OCI-LY1 (cell line): ENCODE results near the gene INHA.

Experiments
- H2AFZ ChIP-seq: fragments of 200-600 bp; sonication (generic), shearing (Covaris generic); 2 replicates; pipeline ENCODE4 v1.6.0; 2014; ENCODE audit warnings: antibody characterized with exemption, mild to moderate bottlenecking, low read length
- H3F3A ChIP-seq: fragments of 200-600 bp; sonication (generic), shearing (Covaris generic); 2 replicates; pipeline ENCODE4 v1.6.0; 2014; ENCODE audit warnings: mild to moderate bottlenecking, antibody characterized with exemption, low read length, moderate library complexity; ENCODE audit not compliant: insufficient read depth
- H3K27ac ChIP-seq: fragments of 200-600 bp; sonication (generic); 2 replicates; pipeline ENCODE4 v1.5.1; 2014; ENCODE audit warnings: low read length, mixed run types, mild to moderate bottlenecking, low read depth; ENCODE audit not compliant: poor library complexity, severe bottlenecking
- H3K27me3 ChIP-seq: fragments of 200-600 bp; sonication (generic); 2 replicates; pipeline ENCODE4 v1.6.0; 2014; ENCODE audit warnings: antibody characterized with exemption, mild to moderate bottlenecking, low read length, moderate library complexity; ENCODE audit not compliant: insufficient read depth
- H3K36me3 ChIP-seq: fragments of 200-600 bp; sonication (generic); 2 replicates; pipeline ENCODE4 v1.6.1; 2014; ENCODE audit warnings: mild to moderate bottlenecking, antibody characterized with exemption, low read length, moderate library complexity, mixed read lengths; ENCODE audit not compliant: insufficient read depth
- H3K4me1 ChIP-seq: fragments of 200-600 bp; sonication (generic); 2 replicates; pipeline ENCODE4 v1.5.1; 2014; ENCODE audit warnings: mild to moderate bottlenecking, low read length, moderate library complexity; ENCODE audit not compliant: insufficient read depth, severe bottlenecking
- H3K4me2 ChIP-seq: fragments of 200-600 bp; sonication (generic), shearing (Covaris generic); 2 replicates; pipeline ENCODE4 v1.6.1; 2014; ENCODE audit warnings: low read length
- H3K4me3 ChIP-seq: fragments of 200-600 bp; sonication (generic); 2 replicates; pipeline ENCODE4 v1.5.1; 2014; ENCODE audit warnings: low read length, low read depth, mild to moderate bottlenecking, mixed read lengths; ENCODE audit not compliant: poor library complexity, severe bottlenecking
- H3K79me2 ChIP-seq: fragments of 200-600 bp; shearing (Covaris generic); 2 replicates; pipeline ENCODE4 v1.6.1; 2016; ENCODE audit warnings: mixed run types, low read length, mixed read lengths; ENCODE audit not compliant: insufficient read depth
- H3K9ac ChIP-seq: fragments of 200-600 bp; sonication (generic), shearing (Covaris generic); 2 replicates; pipeline ENCODE4 v1.6.1; 2014; ENCODE audit warnings: mild to moderate bottlenecking, low read length, mixed read lengths
- H3K9me2 ChIP-seq: fragments of 200-600 bp; sonication (generic), shearing (Covaris generic); 2 replicates; pipeline ENCODE4 v1.6.1; 2014; ENCODE audit warnings: low read depth, mild to moderate bottlenecking, low read length, mixed read lengths
- H3K9me3 ChIP-seq: fragments of 200-600 bp; shearing (Covaris generic); 2 replicates; pipeline ENCODE4 v1.6.1; 2014; ENCODE audit warnings: low read length, mixed read lengths
- H4K20me1 ChIP-seq: fragments of 200-600 bp; sonication (generic), shearing (Covaris generic); 2 replicates; pipeline ENCODE4 v1.6.0; 2016; ENCODE audit warnings: mild to moderate bottlenecking, low read length; ENCODE audit not compliant: insufficient read depth
- EZH2 ChIP-seq: fragments of 200-600 bp; sonication (generic), shearing (Covaris generic); IDR thresholded peaks from 2 replicates; pipeline ENCODE4 v1.8.0; 2017; ENCODE audit warnings: borderline replicate concordance, mixed run types, mild to moderate bottlenecking, antibody characterized with exemption, low read length, moderate library complexity, mixed read lengths
- TF ChIP-seq, protein P1 (sequence below): fragments of 200-600 bp; sonication (generic), shearing (Covaris generic); IDR thresholded peaks from 2 replicates; pipeline ENCODE4 v1.5.1; 2017; ENCODE audit warnings: mild to moderate bottlenecking, antibody characterized with exemption, low read length, moderate library complexity, mixed read lengths

The INHA gene

DNA sequence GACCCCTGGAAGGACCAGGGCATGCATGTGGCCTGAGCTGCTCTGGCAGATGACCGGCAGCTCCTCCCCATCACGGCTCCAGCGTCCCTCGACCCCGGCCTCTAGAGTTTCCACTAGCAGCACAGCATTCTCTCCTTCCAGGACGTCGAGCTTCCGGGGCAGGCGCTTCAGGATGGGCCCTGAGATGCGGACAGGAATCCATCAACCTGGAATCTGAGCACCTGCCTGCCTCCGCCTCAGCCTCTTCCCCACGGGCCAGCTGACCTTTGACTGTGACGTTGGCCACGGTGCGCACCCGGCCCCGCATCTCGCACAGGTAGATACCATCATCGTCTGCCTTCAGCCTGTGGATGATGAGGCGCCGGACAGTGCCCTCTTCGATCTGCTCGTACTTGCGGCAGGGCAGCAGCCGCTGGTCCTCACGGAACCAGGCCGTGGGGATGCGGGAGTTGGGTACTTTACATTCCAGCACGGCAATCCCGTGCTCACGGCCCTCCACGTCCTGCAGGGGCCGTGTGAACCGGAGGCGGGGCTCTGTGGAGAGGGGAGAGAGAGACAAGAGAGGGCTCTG lies 4.2 kb upstream of the INHA start:
- Histone ChIP-seq H3K9ac (no peak overlapping the region), H3K9me2 (no peaks in the 10 kb centered on the region), H3K9me3 (no peaks in the 10 kb centered on the region), H3K27ac (no peak overlapping the region), H3K4me2 (no peak overlapping the region), H3K4me1 (no peaks in the 10 kb centered on the region), H3F3A (no peaks in the 10 kb centered on the region), H3K79me2 (no peaks in the 10 kb centered on the region), H3K27me3 (peaks cover 3% of the 10 kb centered on the region; the same call in 1 of the 2 replicates), H4K20me1 (no peaks in the 10 kb centered on the region), H3K4me3 (no peak overlapping the region), H2AFZ (no peak overlapping the region), H3K36me3 (no peaks in the 10 kb centered on the region)
- TF ChIP-seq, protein P1, sequence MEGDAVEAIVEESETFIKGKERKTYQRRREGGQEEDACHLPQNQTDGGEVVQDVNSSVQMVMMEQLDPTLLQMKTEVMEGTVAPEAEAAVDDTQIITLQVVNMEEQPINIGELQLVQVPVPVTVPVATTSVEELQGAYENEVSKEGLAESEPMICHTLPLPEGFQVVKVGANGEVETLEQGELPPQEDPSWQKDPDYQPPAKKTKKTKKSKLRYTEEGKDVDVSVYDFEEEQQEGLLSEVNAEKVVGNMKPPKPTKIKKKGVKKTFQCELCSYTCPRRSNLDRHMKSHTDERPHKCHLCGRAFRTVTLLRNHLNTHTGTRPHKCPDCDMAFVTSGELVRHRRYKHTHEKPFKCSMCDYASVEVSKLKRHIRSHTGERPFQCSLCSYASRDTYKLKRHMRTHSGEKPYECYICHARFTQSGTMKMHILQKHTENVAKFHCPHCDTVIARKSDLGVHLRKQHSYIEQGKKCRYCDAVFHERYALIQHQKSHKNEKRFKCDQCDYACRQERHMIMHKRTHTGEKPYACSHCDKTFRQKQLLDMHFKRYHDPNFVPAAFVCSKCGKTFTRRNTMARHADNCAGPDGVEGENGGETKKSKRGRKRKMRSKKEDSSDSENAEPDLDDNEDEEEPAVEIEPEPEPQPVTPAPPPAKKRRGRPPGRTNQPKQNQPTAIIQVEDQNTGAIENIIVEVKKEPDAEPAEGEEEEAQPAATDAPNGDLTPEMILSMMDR: no peak
- no peak for TF ChIP-seq EZH2

DNA sequence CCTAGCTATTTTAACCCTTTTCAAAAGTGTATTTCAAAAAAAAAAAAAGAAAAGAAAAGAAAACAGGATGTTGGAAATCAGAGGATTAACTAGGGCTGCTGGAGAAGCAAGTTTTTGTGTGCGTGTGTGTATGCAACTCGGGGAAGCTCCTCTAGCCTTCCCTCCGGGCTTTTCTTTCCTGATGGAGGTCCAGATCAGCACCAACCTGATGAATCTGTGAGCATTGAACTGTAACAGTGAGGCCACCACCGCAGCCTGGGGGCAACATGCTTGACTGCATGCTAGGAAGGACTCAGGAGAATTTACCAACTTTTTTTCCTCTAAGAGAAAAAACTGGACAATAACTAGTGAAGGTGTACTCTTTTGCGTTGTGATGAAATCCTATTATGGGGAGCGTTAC lies 3.1 kb upstream of the INHA start:
- H3K4me3 ChIP-seq: no peak overlapping the region
- no peaks in the 10 kb centered on the region for H3K79me2 ChIP-seq
- no peaks in the 10 kb centered on the region for H3K9me3 ChIP-seq
- H3K27ac ChIP-seq: no peak overlapping the region
- no peaks in the 10 kb centered on the region for H3K9me2 ChIP-seq
- H3K4me1 ChIP-seq: no peaks in the 10 kb centered on the region
- H3F3A ChIP-seq: no peaks in the 10 kb centered on the region
- no peak for TF ChIP-seq EZH2
- TF ChIP-seq, protein P1: no peak
- peaks cover 3% of the 10 kb centered on the region; the same call in 1 of the 2 replicates for H3K27me3 ChIP-seq
- H3K4me2 ChIP-seq: no peak overlapping the region
- H4K20me1 ChIP-seq: no peaks in the 10 kb centered on the region
- H3K36me3 ChIP-seq: no peaks in the 10 kb centered on the region
- no peak overlapping the region for H2AFZ ChIP-seq
- H3K9ac ChIP-seq: no peak overlapping the region

DNA sequence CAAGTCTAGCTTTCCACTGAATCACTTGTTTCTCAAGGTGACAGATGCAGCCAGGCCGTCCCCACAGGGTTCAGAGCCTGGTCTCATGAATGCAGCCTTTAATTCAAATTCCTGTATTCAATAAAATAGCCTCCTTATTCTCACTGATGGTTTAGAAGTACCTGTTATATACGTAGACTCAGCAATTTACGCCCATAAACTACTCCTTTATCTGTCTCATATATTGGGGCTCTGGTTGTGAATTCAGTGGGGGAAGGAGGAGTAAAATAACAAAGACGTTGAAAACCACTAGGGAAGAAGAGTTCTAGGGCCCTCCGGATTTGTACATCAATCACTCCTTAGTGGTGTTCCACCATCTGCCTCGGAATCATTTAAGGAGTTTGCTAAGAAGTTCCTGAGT lies 2.5 kb upstream of the INHA start:
- Histone ChIP-seq H2AFZ (no peak overlapping the region), H3F3A (no peaks in the 10 kb centered on the region), H3K27ac (no peak overlapping the region), H3K4me2 (no peak overlapping the region), H3K9ac (no peak overlapping the region), H4K20me1 (no peaks in the 10 kb centered on the region), H3K79me2 (no peaks in the 10 kb centered on the region), H3K9me2 (no peaks in the 10 kb centered on the region), H3K36me3 (no peaks in the 10 kb centered on the region), H3K4me1 (no peaks in the 10 kb centered on the region), H3K4me3 (no peak overlapping the region), H3K9me3 (no peaks in the 10 kb centered on the region), H3K27me3 (no peaks in the 10 kb centered on the region)
- no peak for TF ChIP-seq EZH2
- TF ChIP-seq, protein P1: no peak
